GM23338 (cell line): ENCODE results near the gene ADGRV1. TPM values are rescaled to one million over a fixed set of nuclear protein-coding genes. Genes with fewer than 3 reads are reported as not detected.

Source experiments
- ATAC-seq: fragments of 200-7000 bp; cut with Tn5 transposase; 3 replicates; pipeline ENCODE4 v1.9.1; 2020
- DNase-seq: peaks from one replicate; pipeline ENCODE4 v3.0.0-alpha.2; 2015; ENCODE audit warnings: low spot score
- H2AFZ ChIP-seq: fragments of 200-600 bp; sonication (generic); 2 replicates; pipeline ENCODE4 v1.8.0; 2016; ENCODE audit warnings: antibody characterized with exemption, mild to moderate bottlenecking, moderate library complexity
- H3F3A ChIP-seq: fragments of 200-600 bp; sonication (generic); replicated peaks from 2 replicates; pipeline ENCODE4 v1.8.0; 2017; ENCODE audit warnings: antibody characterized with exemption, mixed run types, low read depth
- H3K27ac ChIP-seq: fragments of 200-600 bp; sonication (generic); 2 replicates; pipeline ENCODE4 v1.6.1; 2016; ENCODE audit warnings: low read depth
- H3K27me3 ChIP-seq: fragments of 200-600 bp; sonication (generic); 2 replicates; pipeline ENCODE4 v1.8.0; 2016; ENCODE audit warnings: mild to moderate bottlenecking, mixed run types, moderate library complexity; ENCODE audit not compliant: insufficient read depth
- H3K36me3 ChIP-seq: fragments of 200-600 bp; sonication (generic); 2 replicates; pipeline ENCODE4 v1.8.0; 2016; ENCODE audit warnings: mild to moderate bottlenecking; ENCODE audit not compliant: insufficient read depth
- H3K4me1 ChIP-seq: fragments of 200-600 bp; sonication (generic); 2 replicates; pipeline ENCODE4 v1.8.0; 2016; ENCODE audit warnings: mild to moderate bottlenecking, moderate library complexity; ENCODE audit not compliant: insufficient read depth
- H3K4me2 ChIP-seq: fragments of 200-600 bp; sonication (generic); 2 replicates; pipeline ENCODE4 v1.7.1; 2017; ENCODE audit warnings: mixed run types
- H3K4me3 ChIP-seq: fragments of 200-600 bp; sonication (generic); 2 replicates; pipeline ENCODE4 v1.6.1; 2016; ENCODE audit warnings: mixed run types
- H3K79me2 ChIP-seq: fragments of 200-600 bp; sonication (generic); replicated peaks from 2 replicates; pipeline ENCODE4 v1.8.0; 2017; ENCODE audit warnings: mild to moderate bottlenecking; ENCODE audit not compliant: insufficient read depth
- H3K9me2 ChIP-seq: fragments of 200-600 bp; sonication (generic); 2 replicates; pipeline ENCODE4 v1.8.0; 2017; ENCODE audit not compliant: insufficient read depth
- H4K20me1 ChIP-seq: fragments of 200-600 bp; sonication (generic); replicated peaks from 2 replicates; pipeline ENCODE4 v1.8.0; 2017; ENCODE audit warnings: mild to moderate bottlenecking; ENCODE audit not compliant: insufficient read depth
- H3K27ac Mint-ChIP-seq: 2 replicates; pipeline ENCODE4 v1.8.0; 2020; ENCODE audit warnings: inconsistent platforms, mild to moderate bottlenecking, moderate library complexity, mixed read lengths
- H3K27me3 Mint-ChIP-seq: 3 replicates; pipeline ENCODE4 v1.8.0; 2022; ENCODE audit warnings: low read depth, mild to moderate bottlenecking, moderate library complexity, mixed read lengths, inconsistent platforms; ENCODE audit not compliant: insufficient read depth, poor library complexity
- H3K36me3 Mint-ChIP-seq: 3 replicates; pipeline ENCODE4 v1.8.0; 2021; ENCODE audit warnings: low read depth, mild to moderate bottlenecking, inconsistent platforms, moderate library complexity, mixed read lengths
- H3K4me1 Mint-ChIP-seq: 3 replicates; pipeline ENCODE4 v1.8.0; 2020; ENCODE audit warnings: mild to moderate bottlenecking, inconsistent platforms, mixed read lengths
- H3K4me3 Mint-ChIP-seq: 3 replicates; pipeline ENCODE4 v1.8.0; 2021; ENCODE audit warnings: moderate library complexity, mild to moderate bottlenecking, inconsistent platforms, mixed read lengths
- H3K9me3 Mint-ChIP-seq: 3 replicates; pipeline ENCODE4 v1.8.0; 2020; ENCODE audit warnings: moderate library complexity, mild to moderate bottlenecking, inconsistent platforms, mixed read lengths
- JUNB ChIP-seq: IDR thresholded peaks from one replicate; pipeline ENCODE4 v1.6.1; 2016; ENCODE audit warnings: antibody characterized with exemption; ENCODE audit not compliant: unreplicated experiment
- NANOG ChIP-seq: IDR thresholded peaks from 2 replicates; pipeline ENCODE4 v1.6.1; 2016; ENCODE audit warnings: antibody characterized with exemption, borderline replicate concordance
- POLR2AphosphoS5 ChIP-seq: IDR thresholded peaks from 2 replicates; pipeline ENCODE4 v1.6.1; 2016; ENCODE audit warnings: antibody characterized with exemption, low read depth
- STAT1 ChIP-seq: IDR thresholded peaks from one replicate; pipeline ENCODE4 v1.6.1; 2016; ENCODE audit warnings: antibody characterized with exemption; ENCODE audit not compliant: unreplicated experiment
- ZNF331 ChIP-seq: fragments of 250-450 bp; sonication (Bioruptor Pico); IDR thresholded peaks from 2 replicates; pipeline ENCODE4 v1.5.0; 2020; ENCODE audit warnings: low read depth, mild to moderate bottlenecking, moderate library complexity
- polyA plus RNA-seq: library from polyadenylated mRNA; unstranded; fragments of >200 nt; fragmentation: Nextera tagmentation; extraction: Ambion mirVana; gene quantifications from 2 replicates; pipeline ENCODE4 v1.2.1, GENCODE V29; 2016
- total RNA-seq: library from RNA; depleted of rRNA; stranded (reverse); fragments of >200 nt; shearing (Covaris generic); gene quantifications from 2 replicates; pipeline ENCODE4 v1.2.3, GENCODE V29; 2014
- TF ChIP-seq, protein P1 (sequence below), 2 experiments: fragments of 200-600 bp in 1 of 2; sonication (generic) in 1 of 2; conservative IDR thresholded peaks; 2 replicates each; pipeline versions ENCODE4 v1.5.1 to v1.6.1; 2016 to 2017; ENCODE audit warnings: antibody characterized with exemption in 2 of 2, low read depth in 2 of 2, mild to moderate bottlenecking in 2 of 2, moderate library complexity in 1 of 2
- TF ChIP-seq, protein P2 (sequence below): fragments of 250-450 bp; sonication (Bioruptor Pico); IDR thresholded peaks from 2 replicates; pipeline ENCODE4 v1.5.0; 2020; ENCODE audit warnings: mild to moderate bottlenecking, moderate library complexity

ADGRV1 gene
- total and polyA plus RNA-seq, 2 experiments from 2014 or later, result 46.1 to 149 TPM

DNA sequence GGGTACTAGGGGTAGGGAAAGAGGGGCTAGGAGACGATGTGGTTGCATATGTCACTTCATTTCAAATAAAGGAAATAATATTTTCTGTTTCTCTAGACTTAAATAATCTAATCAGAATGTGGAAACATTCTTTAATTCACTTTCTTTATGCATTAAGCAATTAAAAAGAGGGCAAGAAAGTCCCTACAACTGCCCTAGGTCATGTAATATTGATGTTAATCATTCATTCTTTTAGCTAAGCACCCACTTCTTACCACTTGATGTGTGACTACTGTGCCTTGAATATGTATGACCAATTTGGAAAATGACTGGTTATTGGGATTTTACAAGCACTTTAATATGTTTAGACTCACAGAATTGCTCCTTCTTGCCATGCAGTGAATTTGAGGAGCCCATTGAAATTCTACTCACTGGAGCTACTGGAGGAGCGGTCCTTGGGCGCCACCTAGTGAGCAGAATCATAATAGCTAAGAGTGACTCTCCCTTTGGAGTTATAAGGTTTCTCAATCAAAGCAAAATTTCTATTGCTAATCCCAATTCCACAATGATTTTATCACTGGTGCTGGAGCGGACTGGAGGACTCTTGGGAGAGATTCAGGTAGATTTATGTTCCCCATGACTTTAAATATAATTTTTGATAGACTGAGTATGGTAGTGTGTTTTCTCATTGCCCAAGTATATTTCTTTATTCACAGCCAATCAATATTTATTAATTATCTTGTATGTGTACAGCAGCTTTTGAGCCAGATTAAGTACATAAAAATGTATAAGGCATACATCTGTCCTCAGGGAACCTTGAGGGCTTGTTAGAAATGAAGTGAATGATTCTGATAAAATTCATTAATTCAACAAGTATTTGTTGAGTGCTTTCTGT, 225.1 kb downstream of the ADGRV1 start:
- DNase-seq (peak; percentile 84), ATAC-seq (peak; percentile 88)
- no peak overlapping the region for H3K4me2 ChIP-seq
- Mint-ChIP-seq H3K4me1 (no peaks in the 10 kb centered on the region), H3K27ac (no peak overlapping the region), H3K27me3 (peaks cover 5% of the 10 kb centered on the region), H3K36me3 (peaks cover 51% of the 10 kb centered on the region), H3K4me3 (no peak overlapping the region), H3K9me3 (no peaks in the 10 kb centered on the region)
- no peak overlapping the region for H2AFZ ChIP-seq
- no peak overlapping the region for H3K27ac ChIP-seq
- H3F3A ChIP-seq, result 0 out of 2 replicates have a peak, but pooled peaks cover 3% of the 10 kb centered on the region
- H3K9me2 ChIP-seq, result no peaks in the 10 kb centered on the region
- TF ChIP-seq, protein P1, sequence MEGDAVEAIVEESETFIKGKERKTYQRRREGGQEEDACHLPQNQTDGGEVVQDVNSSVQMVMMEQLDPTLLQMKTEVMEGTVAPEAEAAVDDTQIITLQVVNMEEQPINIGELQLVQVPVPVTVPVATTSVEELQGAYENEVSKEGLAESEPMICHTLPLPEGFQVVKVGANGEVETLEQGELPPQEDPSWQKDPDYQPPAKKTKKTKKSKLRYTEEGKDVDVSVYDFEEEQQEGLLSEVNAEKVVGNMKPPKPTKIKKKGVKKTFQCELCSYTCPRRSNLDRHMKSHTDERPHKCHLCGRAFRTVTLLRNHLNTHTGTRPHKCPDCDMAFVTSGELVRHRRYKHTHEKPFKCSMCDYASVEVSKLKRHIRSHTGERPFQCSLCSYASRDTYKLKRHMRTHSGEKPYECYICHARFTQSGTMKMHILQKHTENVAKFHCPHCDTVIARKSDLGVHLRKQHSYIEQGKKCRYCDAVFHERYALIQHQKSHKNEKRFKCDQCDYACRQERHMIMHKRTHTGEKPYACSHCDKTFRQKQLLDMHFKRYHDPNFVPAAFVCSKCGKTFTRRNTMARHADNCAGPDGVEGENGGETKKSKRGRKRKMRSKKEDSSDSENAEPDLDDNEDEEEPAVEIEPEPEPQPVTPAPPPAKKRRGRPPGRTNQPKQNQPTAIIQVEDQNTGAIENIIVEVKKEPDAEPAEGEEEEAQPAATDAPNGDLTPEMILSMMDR (conservative IDR thresholded peaks at IDR 0.05; ENCODE audit: low read depth in 2 of 2), result peak; percentile 88 to 96
- no peak for TF ChIP-seq ZNF331 (CRISPR knock-in tag)
- H3K36me3 ChIP-seq, result peaks cover 21% of the 10 kb centered on the region; the same call in 1 of the 2 replicates
- no peaks in the 10 kb centered on the region for H4K20me1 ChIP-seq
- no peaks in the 10 kb centered on the region for H3K4me1 ChIP-seq
- no peak overlapping the region for H3K4me3 ChIP-seq
- no peaks in the 10 kb centered on the region for H3K79me2 ChIP-seq
- H3K27me3 ChIP-seq, result no peaks in the 10 kb centered on the region

DNA sequence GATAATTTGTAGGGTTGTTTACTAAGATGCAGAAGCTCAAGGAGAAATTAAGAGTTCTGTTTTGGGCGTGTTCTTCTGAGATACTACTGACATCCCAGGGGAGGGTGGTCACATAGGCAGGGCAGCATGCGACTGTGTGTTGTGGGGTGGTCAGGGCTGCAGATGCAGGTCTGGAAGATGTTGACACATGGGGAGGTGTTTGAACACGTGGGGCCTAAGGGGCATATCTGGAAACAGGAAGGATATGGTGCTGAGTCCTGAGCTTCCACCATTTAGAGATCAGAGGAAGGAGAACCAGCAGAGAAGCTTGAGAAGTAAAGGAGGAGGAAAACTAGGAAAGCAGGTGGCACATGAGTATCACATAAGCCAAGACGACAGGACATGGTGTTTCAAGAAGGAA, 228.2 kb downstream of the ADGRV1 start:
- Histone ChIP-seq H3K4me1 (no peaks in the 10 kb centered on the region), H3K4me2 (no peak overlapping the region), H4K20me1 (no peaks in the 10 kb centered on the region), H3F3A (0 out of 2 replicates have a peak, but pooled peaks cover 3% of the 10 kb centered on the region), H3K4me3 (no peak overlapping the region), H3K36me3 (peaks cover 32% of the 10 kb centered on the region), H3K27me3 (no peaks in the 10 kb centered on the region), H3K9me2 (no peaks in the 10 kb centered on the region), H2AFZ (no peak overlapping the region), H3K79me2 (no peaks in the 10 kb centered on the region), H3K27ac (no peak overlapping the region)
- Mint-ChIP-seq H3K4me1 (no peaks in the 10 kb centered on the region), H3K36me3 (peaks cover 65% of the 10 kb centered on the region), H3K27ac (no peak overlapping the region; the same call in 1 of the 2 replicates), H3K9me3 (no peaks in the 10 kb centered on the region), H3K4me3 (no peak overlapping the region), H3K27me3 (peaks cover 5% of the 10 kb centered on the region)
- TF ChIP-seq NANOG, result no peak
- no peak for TF ChIP-seq JUNB
- ATAC-seq (no peak), DNase-seq (no peak)

DNA sequence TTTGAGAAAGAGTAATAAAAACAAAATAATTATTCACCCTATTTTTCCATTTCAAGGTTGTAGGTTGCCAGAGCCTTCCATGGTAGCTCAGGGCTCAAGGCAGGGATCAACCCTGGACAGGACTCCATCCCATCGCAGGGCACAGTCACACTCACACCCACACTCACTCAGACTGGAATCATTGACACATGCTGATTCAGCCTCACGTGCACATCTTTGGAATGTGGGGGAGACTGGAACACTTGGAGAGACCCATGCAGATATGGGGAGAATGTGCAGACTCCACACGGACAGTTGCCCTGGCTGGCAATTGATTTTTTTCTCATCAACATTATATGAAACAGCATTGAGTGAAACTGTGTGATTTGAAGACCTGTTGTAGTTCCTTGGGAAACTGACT, 234.1 kb downstream of the ADGRV1 start:
- Histone ChIP-seq H4K20me1 (no peaks in the 10 kb centered on the region), H3F3A (no peaks in the 10 kb centered on the region), H3K4me3 (no peak overlapping the region), H3K36me3 (peaks cover 59% of the 10 kb centered on the region), H3K4me1 (no peaks in the 10 kb centered on the region), H3K27me3 (no peaks in the 10 kb centered on the region), H2AFZ (no peak overlapping the region), H3K27ac (no peak overlapping the region), H3K4me2 (no peak overlapping the region), H3K79me2 (no peaks in the 10 kb centered on the region), H3K9me2 (no peaks in the 10 kb centered on the region)
- ATAC-seq (no peak), DNase-seq (no peak)
- no peak overlapping the region for H3K4me3 Mint-ChIP-seq
- H3K9me3 Mint-ChIP-seq, result peaks cover 39% of the 10 kb centered on the region
- peaks cover under 1% of the 10 kb centered on the region for H3K27me3 Mint-ChIP-seq
- H3K4me1 Mint-ChIP-seq, result no peaks in the 10 kb centered on the region
- peaks cover 88% of the 10 kb centered on the region for H3K36me3 Mint-ChIP-seq
- H3K27ac Mint-ChIP-seq, result no peak overlapping the region
- TF ChIP-seq POLR2AphosphoS5, result no peak
- TF ChIP-seq, protein P2, sequence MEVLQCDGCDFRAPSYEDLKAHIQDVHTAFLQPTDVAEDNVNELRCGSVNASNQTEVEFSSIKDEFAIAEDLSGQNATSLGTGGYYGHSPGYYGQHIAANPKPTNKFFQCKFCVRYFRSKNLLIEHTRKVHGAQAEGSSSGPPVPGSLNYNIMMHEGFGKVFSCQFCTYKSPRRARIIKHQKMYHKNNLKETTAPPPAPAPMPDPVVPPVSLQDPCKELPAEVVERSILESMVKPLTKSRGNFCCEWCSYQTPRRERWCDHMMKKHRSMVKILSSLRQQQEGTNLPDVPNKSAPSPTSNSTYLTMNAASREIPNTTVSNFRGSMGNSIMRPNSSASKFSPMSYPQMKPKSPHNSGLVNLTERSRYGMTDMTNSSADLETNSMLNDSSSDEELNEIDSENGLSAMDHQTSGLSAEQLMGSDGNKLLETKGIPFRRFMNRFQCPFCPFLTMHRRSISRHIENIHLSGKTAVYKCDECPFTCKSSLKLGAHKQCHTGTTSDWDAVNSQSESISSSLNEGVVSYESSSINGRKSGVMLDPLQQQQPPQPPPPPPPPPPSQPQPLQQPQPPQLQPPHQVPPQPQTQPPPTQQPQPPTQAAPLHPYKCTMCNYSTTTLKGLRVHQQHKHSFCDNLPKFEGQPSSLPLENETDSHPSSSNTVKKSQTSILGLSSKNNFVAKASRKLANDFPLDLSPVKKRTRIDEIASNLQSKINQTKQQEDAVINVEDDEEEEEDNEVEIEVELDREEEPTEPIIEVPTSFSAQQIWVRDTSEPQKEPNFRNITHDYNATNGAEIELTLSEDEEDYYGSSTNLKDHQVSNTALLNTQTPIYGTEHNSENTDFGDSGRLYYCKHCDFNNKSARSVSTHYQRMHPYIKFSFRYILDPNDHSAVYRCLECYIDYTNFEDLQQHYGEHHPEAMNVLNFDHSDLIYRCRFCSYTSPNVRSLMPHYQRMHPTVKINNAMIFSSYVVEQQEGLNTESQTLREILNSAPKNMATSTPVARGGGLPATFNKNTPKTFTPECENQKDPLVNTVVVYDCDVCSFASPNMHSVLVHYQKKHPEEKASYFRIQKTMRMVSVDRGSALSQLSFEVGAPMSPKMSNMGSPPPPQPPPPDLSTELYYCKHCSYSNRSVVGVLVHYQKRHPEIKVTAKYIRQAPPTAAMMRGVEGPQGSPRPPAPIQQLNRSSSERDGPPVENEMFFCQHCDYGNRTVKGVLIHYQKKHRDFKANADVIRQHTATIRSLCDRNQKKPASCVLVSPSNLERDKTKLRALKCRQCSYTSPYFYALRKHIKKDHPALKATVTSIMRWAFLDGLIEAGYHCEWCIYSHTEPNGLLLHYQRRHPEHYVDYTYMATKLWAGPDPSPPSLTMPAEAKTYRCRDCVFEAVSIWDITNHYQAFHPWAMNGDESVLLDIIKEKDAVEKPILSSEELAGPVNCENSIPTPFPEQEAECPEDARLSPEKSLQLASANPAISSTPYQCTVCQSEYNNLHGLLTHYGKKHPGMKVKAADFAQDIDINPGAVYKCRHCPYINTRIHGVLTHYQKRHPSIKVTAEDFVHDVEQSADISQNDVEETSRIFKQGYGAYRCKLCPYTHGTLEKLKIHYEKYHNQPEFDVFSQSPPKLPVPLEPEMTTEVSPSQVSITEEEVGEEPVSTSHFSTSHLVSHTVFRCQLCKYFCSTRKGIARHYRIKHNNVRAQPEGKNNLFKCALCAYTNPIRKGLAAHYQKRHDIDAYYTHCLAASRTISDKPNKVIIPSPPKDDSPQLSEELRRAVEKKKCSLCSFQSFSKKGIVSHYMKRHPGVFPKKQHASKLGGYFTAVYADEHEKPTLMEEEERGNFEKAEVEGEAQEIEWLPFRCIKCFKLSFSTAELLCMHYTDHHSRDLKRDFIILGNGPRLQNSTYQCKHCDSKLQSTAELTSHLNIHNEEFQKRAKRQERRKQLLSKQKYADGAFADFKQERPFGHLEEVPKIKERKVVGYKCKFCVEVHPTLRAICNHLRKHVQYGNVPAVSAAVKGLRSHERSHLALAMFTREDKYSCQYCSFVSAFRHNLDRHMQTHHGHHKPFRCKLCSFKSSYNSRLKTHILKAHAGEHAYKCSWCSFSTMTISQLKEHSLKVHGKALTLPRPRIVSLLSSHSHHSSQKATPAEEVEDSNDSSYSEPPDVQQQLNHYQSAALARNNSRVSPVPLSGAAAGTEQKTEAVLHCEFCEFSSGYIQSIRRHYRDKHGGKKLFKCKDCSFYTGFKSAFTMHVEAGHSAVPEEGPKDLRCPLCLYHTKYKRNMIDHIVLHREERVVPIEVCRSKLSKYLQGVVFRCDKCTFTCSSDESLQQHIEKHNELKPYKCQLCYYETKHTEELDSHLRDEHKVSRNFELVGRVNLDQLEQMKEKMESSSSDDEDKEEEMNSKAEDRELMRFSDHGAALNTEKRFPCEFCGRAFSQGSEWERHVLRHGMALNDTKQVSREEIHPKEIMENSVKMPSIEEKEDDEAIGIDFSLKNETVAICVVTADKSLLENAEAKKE (CRISPR knock-in tag), result no peak
- no peak for TF ChIP-seq STAT1
